ENCODE results near the gene LOXL3. TPM values are rescaled to one million over a fixed set of nuclear protein-coding genes. Genes with fewer than 3 reads are reported as not detected.

LOXL3 gene
- total RNA-seq, 1 experiment from 2014 or later: 0.88 TPM

DNA sequence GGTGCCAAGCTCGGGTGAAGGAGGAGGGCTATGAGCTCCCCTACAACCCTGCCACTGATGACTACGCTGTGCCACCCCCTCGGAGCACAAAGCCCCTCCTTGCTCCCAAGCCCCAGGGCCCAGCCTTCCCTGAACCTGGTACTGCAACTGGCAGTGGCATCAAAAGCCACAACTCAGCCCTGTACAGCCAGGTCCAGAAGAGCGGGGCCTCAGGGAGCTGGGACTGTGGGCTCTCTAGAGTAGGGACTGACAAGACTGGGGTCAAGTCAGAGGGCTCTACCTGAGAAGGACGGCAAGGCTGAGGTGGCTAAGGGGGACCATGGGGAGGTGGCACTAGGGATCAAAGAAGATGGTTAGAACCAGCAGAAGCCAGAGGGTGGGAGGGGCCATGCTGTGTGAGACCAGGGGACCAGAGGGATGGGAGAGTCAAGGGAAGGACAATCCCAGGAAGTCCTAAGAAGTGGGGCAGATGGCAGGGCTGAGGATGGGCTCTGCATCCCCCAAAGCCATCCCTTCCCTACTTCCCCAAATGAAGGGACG, 3.2 kb upstream of the LOXL3 start:
- intact Hi-C loops (cut with micrococcal nuclease; ENCODE audit: unreplicated experiment): no loop called here
- H3K27ac ChIP-seq (ENCODE audit: low read depth, low read length, poor library complexity, severe bottlenecking): no peak overlapping the region
- TF ChIP-seq, protein P1, sequence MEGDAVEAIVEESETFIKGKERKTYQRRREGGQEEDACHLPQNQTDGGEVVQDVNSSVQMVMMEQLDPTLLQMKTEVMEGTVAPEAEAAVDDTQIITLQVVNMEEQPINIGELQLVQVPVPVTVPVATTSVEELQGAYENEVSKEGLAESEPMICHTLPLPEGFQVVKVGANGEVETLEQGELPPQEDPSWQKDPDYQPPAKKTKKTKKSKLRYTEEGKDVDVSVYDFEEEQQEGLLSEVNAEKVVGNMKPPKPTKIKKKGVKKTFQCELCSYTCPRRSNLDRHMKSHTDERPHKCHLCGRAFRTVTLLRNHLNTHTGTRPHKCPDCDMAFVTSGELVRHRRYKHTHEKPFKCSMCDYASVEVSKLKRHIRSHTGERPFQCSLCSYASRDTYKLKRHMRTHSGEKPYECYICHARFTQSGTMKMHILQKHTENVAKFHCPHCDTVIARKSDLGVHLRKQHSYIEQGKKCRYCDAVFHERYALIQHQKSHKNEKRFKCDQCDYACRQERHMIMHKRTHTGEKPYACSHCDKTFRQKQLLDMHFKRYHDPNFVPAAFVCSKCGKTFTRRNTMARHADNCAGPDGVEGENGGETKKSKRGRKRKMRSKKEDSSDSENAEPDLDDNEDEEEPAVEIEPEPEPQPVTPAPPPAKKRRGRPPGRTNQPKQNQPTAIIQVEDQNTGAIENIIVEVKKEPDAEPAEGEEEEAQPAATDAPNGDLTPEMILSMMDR (conservative IDR thresholded peaks at IDR 0.05; ENCODE audit: low read depth, low read length): no peak
- no peak for TF ChIP-seq EZH2 (IDR thresholded peaks at IDR 0.05; ENCODE audit: borderline replicate concordance, low read depth, low read length, poor library complexity, severe bottlenecking)
- no peak for DNase-seq (ENCODE audit: low spot score)
- H3K4me3 ChIP-seq (ENCODE audit: low read depth, low read length, poor library complexity, severe bottlenecking): no peak overlapping the region
- no peaks in the 10 kb centered on the region for H3K27me3 ChIP-seq (replicated peaks; ENCODE audit: insufficient read depth, low read depth, low read length, poor library complexity)
- POLR2A ChIA-PET (ENCODE audit: low non-redundant PET): no interaction called here
- no peaks in the 10 kb centered on the region for H3K9me3 ChIP-seq (ENCODE audit: low read depth, low read length, poor library complexity, severe bottlenecking)
- BruUV-seq (replicated peaks): no TSS peak
- no peaks in the 10 kb centered on the region for H3K4me1 ChIP-seq (ENCODE audit: insufficient read depth, low read length, poor library complexity, severe bottlenecking)
- CTCF ChIA-PET: no interaction called here
- H3K36me3 ChIP-seq (ENCODE audit: insufficient read depth, low read length, poor library complexity, severe bottlenecking): peaks cover 7% of the 10 kb centered on the region

DNA sequence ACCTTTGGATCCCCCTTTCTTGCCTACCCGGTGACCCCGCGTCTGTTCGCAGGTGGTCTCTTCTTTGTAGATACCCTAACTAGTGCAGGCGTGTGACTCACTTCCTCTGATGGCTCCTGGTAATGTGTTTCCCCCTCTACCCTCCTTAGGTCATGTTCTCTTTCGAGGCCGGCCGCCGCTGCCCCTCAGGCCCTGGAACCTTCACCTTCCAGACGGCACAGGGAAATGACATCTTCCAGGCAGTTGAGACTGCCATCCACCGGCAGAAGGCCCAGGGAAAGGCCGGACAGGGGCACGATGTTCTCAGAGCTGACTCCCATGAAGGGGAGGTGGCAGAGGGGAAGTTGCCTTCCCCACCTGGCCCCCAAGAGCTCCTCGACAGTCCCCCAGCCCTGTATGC, 2.4 kb upstream of the LOXL3 start:
- TF ChIP-seq, protein P1 (conservative IDR thresholded peaks at IDR 0.05; ENCODE audit: low read depth, low read length): no peak
- no peak for TF ChIP-seq EZH2 (IDR thresholded peaks at IDR 0.05; ENCODE audit: borderline replicate concordance, low read depth, low read length, poor library complexity, severe bottlenecking)
- BruUV-seq (replicated peaks): no TSS peak
- Histone ChIP-seq H3K27me3 (replicated peaks; ENCODE audit: insufficient read depth, low read depth, low read length, poor library complexity) (no peaks in the 10 kb centered on the region), H3K4me3 (ENCODE audit: low read depth, low read length, poor library complexity, severe bottlenecking) (no peak overlapping the region), H3K4me1 (ENCODE audit: insufficient read depth, low read length, poor library complexity, severe bottlenecking) (no peaks in the 10 kb centered on the region), H3K9me3 (ENCODE audit: low read depth, low read length, poor library complexity, severe bottlenecking) (no peaks in the 10 kb centered on the region), H3K36me3 (ENCODE audit: insufficient read depth, low read length, poor library complexity, severe bottlenecking) (peaks cover 7% of the 10 kb centered on the region), H3K27ac (ENCODE audit: low read depth, low read length, poor library complexity, severe bottlenecking) (no peak overlapping the region)
- intact Hi-C loops (cut with micrococcal nuclease; ENCODE audit: unreplicated experiment): no loop called here
- no peak for DNase-seq (ENCODE audit: low spot score)
- POLR2A ChIA-PET (ENCODE audit: low non-redundant PET): no interaction called here
- CTCF ChIA-PET: no interaction called here

DNA sequence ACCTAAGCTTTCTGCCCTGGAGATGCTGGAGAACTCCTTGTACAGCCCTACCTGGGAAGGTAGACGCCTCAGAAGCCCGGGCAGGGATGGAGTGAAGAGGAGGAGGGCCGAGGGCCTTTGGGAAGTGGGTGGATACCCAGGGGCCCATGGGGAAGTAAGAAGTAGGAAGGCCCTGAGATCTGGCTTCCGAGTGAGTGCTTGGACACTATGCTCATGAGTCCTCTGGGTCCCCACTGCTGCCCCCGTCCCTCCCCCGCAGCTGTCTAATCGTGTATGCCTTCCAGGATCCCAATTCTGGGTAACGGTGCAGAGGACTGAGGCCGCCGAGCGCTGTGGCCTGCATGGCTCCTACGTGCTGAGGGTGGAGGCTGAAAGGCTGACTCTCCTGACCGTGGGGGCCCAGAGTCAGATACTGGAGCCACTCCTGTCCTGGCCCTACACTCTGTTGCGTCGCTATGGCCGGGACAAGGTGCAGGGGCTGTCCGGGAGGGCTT, 1.9 kb upstream of the LOXL3 start:
- Histone ChIP-seq H3K27ac (ENCODE audit: low read depth, low read length, poor library complexity, severe bottlenecking) (no peak overlapping the region), H3K27me3 (replicated peaks; ENCODE audit: insufficient read depth, low read depth, low read length, poor library complexity) (no peaks in the 10 kb centered on the region), H3K36me3 (ENCODE audit: insufficient read depth, low read length, poor library complexity, severe bottlenecking) (peaks cover 7% of the 10 kb centered on the region), H3K4me3 (ENCODE audit: low read depth, low read length, poor library complexity, severe bottlenecking) (peak overlapping the region; percentile 76), H3K4me1 (ENCODE audit: insufficient read depth, low read length, poor library complexity, severe bottlenecking) (no peaks in the 10 kb centered on the region), H3K9me3 (ENCODE audit: low read depth, low read length, poor library complexity, severe bottlenecking) (no peaks in the 10 kb centered on the region)
- DNase-seq (ENCODE audit: low spot score): no peak
- CTCF ChIA-PET: no interaction called here
- TF ChIP-seq, protein P1 (conservative IDR thresholded peaks at IDR 0.05; ENCODE audit: low read depth, low read length): no peak
- no peak for TF ChIP-seq EZH2 (IDR thresholded peaks at IDR 0.05; ENCODE audit: borderline replicate concordance, low read depth, low read length, poor library complexity, severe bottlenecking)
- no TSS peak for BruUV-seq (replicated peaks)
- intact Hi-C loops (cut with micrococcal nuclease; ENCODE audit: unreplicated experiment): no loop called here
- POLR2A ChIA-PET (ENCODE audit: low non-redundant PET): no interaction called here
